Endothelial cell of umbilical vein (primary cell): Measurements from ENCODE around the gene C16orf74. TPM values are rescaled to one million over a fixed set of nuclear protein-coding genes. Genes with fewer than 3 reads are reported as not detected.

Experiments
- BruUV-seq: library from RNA; stranded (reverse); fragments of 400-500 nt; replicated peaks from 2 replicates; lab custom pipeline; 2021; lab: Mats Ljungman, UMichigan
- CTCF ChIA-PET: fragments of 300-600, 350-600 bp; sonication (Branson Sonifier 250); formaldehyde crosslinking; loops from one replicate; lab custom pipeline; 2021; ENCODE audit warnings: antibody characterized with exemption, inconsistent platforms; lab: Charles Lee
- POLR2A ChIA-PET: fragments of 300-600, 350-600 bp; sonication (Branson Sonifier 250); formaldehyde crosslinking; loops from one replicate; lab custom pipeline; 2021; ENCODE audit warnings: antibody characterized with exemption, inconsistent platforms; lab: Charles Lee
- DNase-seq: peaks from one replicate; pipeline ENCODE4 v3.0.0-alpha.2; 2011; ENCODE audit warnings: low read depth, low spot score
- FAIRE-seq: peaks from 2 replicates; lab custom pipeline; 2011; peaks lifted over from hg19 to GRCh38; lab: Jason Lieb, UNC
- H2AFZ ChIP-seq: 2 replicates; pipeline ENCODE4 v1.6.0; 2012; ENCODE audit warnings: low read depth, low read length, control low read depth, inconsistent platforms
- H3K27ac ChIP-seq: 2 replicates; pipeline ENCODE4 v1.5.1; 2011; ENCODE audit warnings: low read depth, mild to moderate bottlenecking, control low read depth, low read length, moderate library complexity; ENCODE audit not compliant: insufficient read depth
- H3K27me3 ChIP-seq, 2 experiments: 2 replicates each; pipeline versions ENCODE4 v1.6.0 to v1.6.1; 2011; ENCODE audit warnings: low read length in 2 of 2, mixed read lengths in 1 of 2; ENCODE audit not compliant: control insufficient read depth in 2 of 2, insufficient read depth in 2 of 2
- H3K36me3 ChIP-seq, 2 experiments: 2 replicates in 1 of 2; 3 replicates in 1 of 2; pipeline ENCODE4 v1.5.1; 2011; ENCODE audit warnings: low read length in 2 of 2, mild to moderate bottlenecking in 1 of 2, moderate library complexity in 1 of 2; ENCODE audit not compliant: control insufficient read depth in 2 of 2, insufficient read depth in 2 of 2; ENCODE audit errors: extremely low read depth in 1 of 2
- H3K4me1 ChIP-seq: 3 replicates; pipeline ENCODE4 v1.5.1; 2011; ENCODE audit warnings: mild to moderate bottlenecking, low read length; ENCODE audit not compliant: control insufficient read depth, insufficient read depth; ENCODE audit errors: extremely low read depth
- H3K4me2 ChIP-seq: 2 replicates; pipeline ENCODE4 v1.6.1; 2011; ENCODE audit warnings: low read length, control low read depth, mixed read lengths; ENCODE audit not compliant: insufficient read depth
- H3K4me3 ChIP-seq, 3 experiments: fragments of 200-600 bp in 1 of 3; sonication (generic), shearing (Covaris generic) in 1 of 3; replicated peaks in 1 of 3; 2 replicates each; pipeline ENCODE4 v1.5.1; 2011 to 2016; ENCODE audit warnings: control low read depth in 3 of 3, low read length in 3 of 3, mild to moderate bottlenecking in 2 of 3, inconsistent platforms in 1 of 3, low read depth in 1 of 3, moderate library complexity in 1 of 3; ENCODE audit not compliant: insufficient read depth in 1 of 3
- H3K79me2 ChIP-seq: 2 replicates; pipeline ENCODE4 v1.6.0; 2012; ENCODE audit warnings: low read length, inconsistent platforms; ENCODE audit not compliant: control insufficient read depth, insufficient read depth
- H3K9ac ChIP-seq: replicated peaks from 2 replicates; pipeline ENCODE3; 2011; ENCODE audit warnings: low read length, control low read depth; ENCODE audit not compliant: insufficient read depth; ENCODE audit errors: extremely low read depth
- H3K9me1 ChIP-seq: replicated peaks from 3 replicates; pipeline ENCODE4 v1.6.0; 2011; ENCODE audit warnings: mild to moderate bottlenecking, low read length; ENCODE audit not compliant: control insufficient read depth, insufficient read depth; ENCODE audit errors: extremely low read depth
- H3K9me3 ChIP-seq: replicated peaks from 2 replicates; pipeline ENCODE4 v1.5.1; 2012; ENCODE audit warnings: low read length, inconsistent platforms; ENCODE audit not compliant: control insufficient read depth, insufficient read depth
- H4K20me1 ChIP-seq: replicated peaks from 2 replicates; pipeline ENCODE3; 2011; ENCODE audit warnings: mild to moderate bottlenecking, low read length; ENCODE audit not compliant: control insufficient read depth, insufficient read depth; ENCODE audit errors: extremely low read depth
- CTCF ChIP-seq, 2 donors: IDR thresholded peaks; 1 replicate in 1 of 2; 2 replicates in 1 of 2; pipeline ENCODE4 v1.5.1; 2011; ENCODE audit warnings: low read length in 2 of 2, mild to moderate bottlenecking in 2 of 2, moderate library complexity in 2 of 2, control low read depth in 1 of 2, inconsistent platforms in 1 of 2, low read depth in 1 of 2; ENCODE audit not compliant: insufficient read depth in 1 of 2; ENCODE audit errors: extremely low read depth in 1 of 2
- EZH2 ChIP-seq: IDR thresholded peaks from 2 replicates; pipeline ENCODE4 v1.6.1; 2012; ENCODE audit warnings: borderline replicate concordance, low read depth, mild to moderate bottlenecking, moderate library complexity, low read length, inconsistent platforms; ENCODE audit not compliant: severe bottlenecking
- FOS ChIP-seq: IDR thresholded peaks from 2 replicates; pipeline ENCODE4 v1.6.1; 2011; ENCODE audit warnings: mild to moderate bottlenecking, low read length, moderate library complexity, borderline replicate concordance; ENCODE audit not compliant: insufficient read depth
- GATA2 ChIP-seq: IDR thresholded peaks from 2 replicates; pipeline ENCODE4 v1.7.0; 2011; ENCODE audit warnings: low read depth, mild to moderate bottlenecking, moderate library complexity, mixed read lengths, low read length; ENCODE audit not compliant: insufficient read length, insufficient read depth
- JUN ChIP-seq: IDR thresholded peaks from 2 replicates; pipeline ENCODE4 v1.6.1; 2011; ENCODE audit warnings: borderline replicate concordance, low read depth; ENCODE audit not compliant: insufficient read length, insufficient read depth
- MAX ChIP-seq: IDR thresholded peaks from 2 replicates; pipeline ENCODE4 v1.6.1; 2011; ENCODE audit not compliant: insufficient read depth, insufficient read length
- MYC ChIP-seq: IDR thresholded peaks from one replicate; pipeline ENCODE4 v1.6.1; 2011; ENCODE audit warnings: mild to moderate bottlenecking, low read depth, low read length
- POLR2A ChIP-seq: IDR thresholded peaks from 2 replicates; pipeline ENCODE4 v1.6.1; 2012; ENCODE audit warnings: low read depth, mild to moderate bottlenecking, control low read depth, low read length
- POLR2AphosphoS5 ChIP-seq: IDR thresholded peaks from 2 replicates; pipeline ENCODE4 v1.6.1; 2012; ENCODE audit warnings: low read depth, mild to moderate bottlenecking, control low read depth, low read length, moderate library complexity; ENCODE audit not compliant: insufficient read depth
- dilution Hi-C: fragments of 300-500 bp; cut with MboI; formaldehyde crosslinking; loops from one replicate; pipeline ENCODE4 v1.15.0; 2019; ENCODE audit warnings: low sequenced_read_pairs; ENCODE audit not compliant: extremely low pct_ligation_motif_present
- intact Hi-C: fragments of 100-400 bp; cut with micrococcal nuclease; formaldehyde crosslinking; loops from one replicate; pipeline ENCODE4 v1.10.0; 2022
- polyA plus RNA-seq, 4 experiments: library from polyadenylated mRNA; depleted of rRNA in 3 of 4; stranded (reverse) in 3 of 4; unstranded in 1 of 4; fragments of >200 nt; gene quantifications; 2 replicates each; pipeline versions ENCODE4 v1.2.1 to v1.2.3, GENCODE V29; 2011 to 2012; ENCODE audit warnings: missing spikeins in 1 of 4
- total RNA-seq: library from RNA; stranded (reverse); gene quantifications from 2 replicates; pipeline ENCODE4 v1.2.3, GENCODE V29; 2021

The C16orf74 gene
- total and polyA plus RNA-seq, 2 donors (not counting 3 experiments of a cell fraction or from before 2014, with no cell fraction given), result 12.1 to 38.7 TPM

- no peaks in the 10 kb centered on the region for H3K9me1 ChIP-seq
- intact Hi-C loops, result no loop called here
- ChIA-PET POLR2A (no interaction called here), CTCF (no interaction called here)
- no peak for TF ChIP-seq FOS
- TF ChIP-seq GATA2, result no peak
- TF ChIP-seq POLR2AphosphoS5, result no peak
- no peak for TF ChIP-seq POLR2A
- TF ChIP-seq JUN, result no peak
- TF ChIP-seq CTCF (IDR thresholded peaks at IDR 0.05; ENCODE audit: extremely low read depth in 1 of 2, insufficient read depth in 1 of 2, low read depth in 1 of 2, low read length in 2 of 2), result no peak
- no peak for TF ChIP-seq MAX
- no peak for TF ChIP-seq EZH2
- TF ChIP-seq MYC, result no peak
- no peak overlapping the region for H3K4me2 ChIP-seq
- no peak overlapping the region for H3K9ac ChIP-seq
- no peaks in the 10 kb centered on the region for H3K27me3 ChIP-seq
- no peaks in the 10 kb centered on the region for H3K79me2 ChIP-seq
- no TSS peak for BruUV-seq
- H4K20me1 ChIP-seq, result no peaks in the 10 kb centered on the region
- DNase-seq, result no peak
- FAIRE-seq, result no peak
- no peaks in the 10 kb centered on the region for H3K4me1 ChIP-seq
- H3K27ac ChIP-seq, result no peak overlapping the region
- H3K9me3 ChIP-seq, result no peaks in the 10 kb centered on the region
- no peak overlapping the region for H3K4me3 ChIP-seq
- dilution Hi-C loops, result no loop called here
- H2AFZ ChIP-seq, result no peak overlapping the region
- H3K36me3 ChIP-seq, result peaks cover 0 to 3% of the 10 kb centered on the region in 2 experiments
Observed at GRCh38 chr16:85663891-85664321, 87.0 kb downstream of the C16orf74 start.
